ENCODE measurements around the gene JUNB.

JUNB gene

DNA sequence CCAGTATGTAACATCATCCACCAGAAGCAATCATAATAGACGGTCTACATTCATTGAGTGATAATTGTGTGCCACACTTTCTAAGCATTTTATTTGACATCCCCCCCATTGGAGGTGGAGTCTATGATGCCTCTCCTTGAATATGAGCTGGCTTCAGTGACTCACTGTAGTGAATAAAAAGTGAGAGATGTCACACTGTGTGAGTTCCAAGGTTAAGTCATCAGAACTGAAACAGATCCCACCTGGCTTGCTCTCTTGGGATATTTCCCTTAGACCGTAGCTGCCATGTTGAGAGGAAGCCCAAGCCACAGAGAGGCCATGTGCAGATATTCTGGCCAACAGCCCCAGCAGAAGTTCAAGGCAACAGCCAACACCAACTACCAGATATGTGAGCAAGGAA lies 30.5 kb downstream of the JUNB start:
- CTCF ChIA-PET: interaction anchor here (0.7 kb wide), 1 partner anchor 48 kb away, joined by 3 read pairs; no protein-coding TSS in a partner anchor
- H3K4me3 Mint-ChIP-seq: no peak overlapping the region
- DNase-seq: no peak
- no peaks in the 10 kb centered on the region for H3K9me3 Mint-ChIP-seq
- H3K4me1 Mint-ChIP-seq: peaks cover 12% of the 10 kb centered on the region
- no peak overlapping the region for H3K27ac Mint-ChIP-seq
- peaks cover 28% of the 10 kb centered on the region for H3K27me3 Mint-ChIP-seq
- no peaks in the 10 kb centered on the region for H3K36me3 Mint-ChIP-seq

DNA sequence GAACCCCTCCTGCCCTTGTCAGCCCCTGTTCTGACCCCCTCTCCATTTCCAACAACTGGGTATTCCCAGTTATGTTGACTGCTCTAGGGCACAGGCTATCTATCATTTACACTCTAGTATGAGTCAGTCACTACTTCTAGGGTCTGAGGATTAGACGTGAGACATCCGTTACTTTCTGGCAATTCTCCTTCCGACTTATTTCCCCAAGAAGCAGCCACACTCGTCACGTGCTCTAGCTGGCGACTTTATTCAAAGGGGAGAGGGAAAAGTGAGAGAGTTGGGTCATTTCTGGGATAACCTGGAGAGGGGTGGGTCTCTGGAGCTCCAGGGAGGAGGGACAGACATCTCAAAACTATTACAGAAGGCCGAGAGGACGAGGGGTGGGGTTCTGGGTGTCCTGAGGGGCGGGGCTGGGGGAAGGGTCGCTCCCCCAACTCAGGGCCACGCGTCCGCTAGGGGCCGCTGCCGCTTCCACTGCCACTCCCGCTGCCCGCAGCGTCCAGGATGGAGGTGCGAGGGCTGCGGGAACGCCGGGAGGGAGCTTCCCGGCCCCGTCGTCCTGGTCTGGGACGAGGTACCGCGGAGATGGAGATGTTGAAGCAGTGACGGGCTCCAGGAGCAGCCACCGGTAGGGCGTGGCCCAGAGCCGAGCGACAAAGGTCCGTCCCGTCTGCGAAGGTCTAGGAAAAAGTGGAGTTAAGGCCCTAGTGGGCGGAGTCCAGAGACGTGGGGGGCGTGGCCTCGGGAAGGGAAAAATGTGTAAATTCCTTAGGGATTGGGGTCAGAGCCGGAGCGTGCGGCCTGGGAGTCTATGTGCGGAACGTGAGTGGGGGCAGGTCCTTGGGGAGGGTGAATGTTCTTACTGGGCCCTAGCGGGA lies 34.2 kb downstream of the JUNB start:
- peaks cover 12% of the 10 kb centered on the region for H3K4me1 Mint-ChIP-seq
- no peak for DNase-seq
- H3K27ac Mint-ChIP-seq: no peak overlapping the region
- no peaks in the 10 kb centered on the region for H3K9me3 Mint-ChIP-seq
- H3K36me3 Mint-ChIP-seq: no peaks in the 10 kb centered on the region
- H3K4me3 Mint-ChIP-seq: no peak overlapping the region
- CTCF ChIA-PET: interaction anchor here (1.0 to 1.8 kb wide), 4 partner anchors 12 to 63 kb away, joined by 3 to 6 read pairs (median 4); no protein-coding TSS in a partner anchor
- peaks cover 65% of the 10 kb centered on the region for H3K27me3 Mint-ChIP-seq

DNA sequence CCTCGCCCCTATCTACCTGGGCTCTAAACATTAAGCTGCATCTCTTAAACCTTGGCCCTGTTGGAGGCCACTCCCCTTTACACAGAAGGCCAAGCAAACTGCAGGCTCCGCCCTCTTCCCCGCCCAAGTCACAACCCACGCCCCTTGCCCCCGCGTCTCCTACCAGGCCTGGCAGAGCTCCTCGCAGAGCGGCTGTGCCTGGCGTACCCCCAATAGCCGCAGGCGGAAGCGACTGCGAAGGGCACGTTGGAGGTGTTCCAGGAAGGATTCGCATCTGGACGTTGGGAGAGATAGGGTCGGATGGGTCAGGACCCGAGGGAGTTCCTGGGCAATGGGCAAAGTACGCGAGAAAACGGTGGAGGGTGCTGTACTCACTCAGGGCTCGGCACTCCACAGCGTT lies 37.2 kb downstream of the JUNB start:
- Mint-ChIP-seq H3K36me3 (no peaks in the 10 kb centered on the region), H3K4me3 (no peak overlapping the region), H3K4me1 (peaks cover 20% of the 10 kb centered on the region), H3K9me3 (no peaks in the 10 kb centered on the region), H3K27me3 (peaks cover 94% of the 10 kb centered on the region), H3K27ac (no peak overlapping the region)
- DNase-seq: peak; percentile 57
- CTCF ChIA-PET: interaction anchor here (1.0 to 2.0 kb wide), 4 partner anchors 19 to 68 kb away, joined by 3 to 6 read pairs (median 5); no protein-coding TSS in a partner anchor

DNA sequence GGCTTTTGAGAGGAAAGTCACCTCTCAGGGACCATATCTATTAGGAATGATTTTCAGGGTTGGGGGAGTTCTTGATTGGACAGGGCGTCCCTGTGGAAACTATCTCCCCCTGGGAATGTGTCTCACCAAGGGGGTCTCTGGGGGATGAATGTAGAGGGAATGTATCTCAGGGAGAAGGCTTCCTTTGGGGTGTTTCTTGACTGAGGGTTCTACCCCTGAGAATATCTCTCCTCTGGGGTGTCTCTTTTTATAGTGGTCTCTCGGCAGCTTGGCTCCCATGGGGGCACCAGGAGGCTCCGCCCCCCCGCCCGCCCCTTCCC lies 42.1 kb downstream of the JUNB start:
- DNase-seq: no peak
- no peaks in the 10 kb centered on the region for H3K36me3 Mint-ChIP-seq
- peaks cover 99% of the 10 kb centered on the region for H3K27me3 Mint-ChIP-seq
- no peak overlapping the region for H3K27ac Mint-ChIP-seq
- H3K4me1 Mint-ChIP-seq: peaks cover 20% of the 10 kb centered on the region
- CTCF ChIA-PET: interaction anchor here (1.3 to 2.1 kb wide), 2 partner anchors 31 to 132 kb away, joined by 3 to 5 read pairs; partner anchors contain the start of genes PRDX2 and THSD8
- no peaks in the 10 kb centered on the region for H3K9me3 Mint-ChIP-seq
- H3K4me3 Mint-ChIP-seq: peak overlapping the region; percentile 30

DNA sequence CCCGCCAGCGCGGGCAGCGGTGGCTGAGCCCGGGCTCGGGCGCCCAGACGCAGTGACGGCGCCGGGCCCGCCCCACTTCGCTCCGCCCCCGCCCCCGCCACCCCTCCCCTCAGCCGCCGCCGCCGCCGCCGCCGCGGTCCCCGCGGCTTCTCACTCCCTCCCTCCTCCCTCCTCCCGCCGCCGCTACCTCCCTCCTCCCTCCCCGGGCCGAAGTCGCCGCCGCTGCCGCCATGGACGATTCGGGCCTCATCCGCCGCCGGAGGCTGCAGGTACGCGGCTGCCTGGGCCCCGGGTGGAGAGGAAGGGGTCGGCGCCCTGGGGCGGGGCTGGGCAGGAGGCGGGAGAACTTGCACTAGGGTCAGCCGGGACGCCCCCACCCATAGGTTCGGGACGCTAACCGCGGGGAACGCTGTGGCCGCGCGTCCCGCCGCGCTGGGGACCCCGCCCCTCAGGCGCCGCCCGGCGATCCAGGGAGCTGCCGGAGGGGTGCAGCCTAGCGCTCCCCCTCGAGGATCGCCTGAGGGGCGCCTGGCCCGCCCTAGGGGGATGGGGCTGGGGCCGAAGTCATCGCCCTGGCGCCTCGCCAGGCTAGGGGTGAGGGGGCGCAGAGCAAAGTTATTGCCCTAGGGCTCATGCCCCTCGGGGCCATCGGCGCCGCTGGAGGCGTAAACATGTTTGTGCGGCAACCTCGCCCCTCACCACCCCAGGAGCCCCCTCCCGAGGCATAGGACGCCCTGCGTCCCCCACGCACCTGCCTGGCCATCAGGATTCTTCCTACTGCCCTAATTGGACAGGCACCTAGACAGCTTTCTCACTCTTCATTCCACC lies 42.7 kb downstream of the JUNB start:
- Mint-ChIP-seq H3K4me3 (peak overlapping the region; percentile 41), H3K4me1 (peaks cover 22% of the 10 kb centered on the region), H3K27me3 (peaks cover 99% of the 10 kb centered on the region), H3K36me3 (no peaks in the 10 kb centered on the region), H3K9me3 (no peaks in the 10 kb centered on the region), H3K27ac (no peak overlapping the region)
- CTCF ChIA-PET: interaction anchor here (0.9 to 2.1 kb wide), 5 partner anchors 14 to 131 kb away, joined by 3 to 6 read pairs (median 4); partner anchors contain the start of genes PRDX2 and THSD8
- DNase-seq: peak; percentile 57

DNA sequence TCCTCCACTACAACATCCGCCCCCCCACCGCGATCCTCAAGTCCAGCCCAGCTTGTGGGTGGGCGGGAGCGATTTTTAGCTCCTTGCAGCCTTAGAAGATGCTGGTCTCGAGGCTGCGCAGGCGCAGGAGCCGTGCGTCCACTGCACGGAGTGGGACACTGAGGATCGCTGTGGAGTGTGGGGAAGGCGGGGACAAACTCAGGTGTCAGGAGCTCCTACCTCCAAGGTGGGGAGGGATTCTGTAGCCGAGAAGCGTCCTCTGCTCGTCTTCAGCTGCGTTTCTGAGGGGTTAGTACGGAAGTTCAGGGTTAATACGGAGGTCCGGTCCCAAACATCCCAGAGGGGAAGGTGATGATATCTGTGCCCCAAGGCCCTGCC lies 43.3 kb downstream of the JUNB start, which contains the start of gene RTBDN:
RTBDN (minus strand) TSS at position 14 of the 378 bp plus-strand sequence. CDS start 4,600 bp downstream, outside the sequence.
- no peaks in the 10 kb centered on the region for H3K36me3 Mint-ChIP-seq
- H3K9me3 Mint-ChIP-seq: no peaks in the 10 kb centered on the region
- peaks cover 27% of the 10 kb centered on the region for H3K4me1 Mint-ChIP-seq
- CTCF ChIA-PET: interaction anchor here (0.9 to 2.1 kb wide), 5 partner anchors 13 to 131 kb away, joined by 3 to 6 read pairs (median 4); partner anchors contain the start of genes PRDX2 and THSD8
- peak within 1 kb of the TSS; percentile 41 for H3K4me3 Mint-ChIP-seq
- DNase-seq: no peak
- peaks cover 99% of the 10 kb centered on the region for H3K27me3 Mint-ChIP-seq
- no peak within 1 kb of the TSS for H3K27ac Mint-ChIP-seq

DNA sequence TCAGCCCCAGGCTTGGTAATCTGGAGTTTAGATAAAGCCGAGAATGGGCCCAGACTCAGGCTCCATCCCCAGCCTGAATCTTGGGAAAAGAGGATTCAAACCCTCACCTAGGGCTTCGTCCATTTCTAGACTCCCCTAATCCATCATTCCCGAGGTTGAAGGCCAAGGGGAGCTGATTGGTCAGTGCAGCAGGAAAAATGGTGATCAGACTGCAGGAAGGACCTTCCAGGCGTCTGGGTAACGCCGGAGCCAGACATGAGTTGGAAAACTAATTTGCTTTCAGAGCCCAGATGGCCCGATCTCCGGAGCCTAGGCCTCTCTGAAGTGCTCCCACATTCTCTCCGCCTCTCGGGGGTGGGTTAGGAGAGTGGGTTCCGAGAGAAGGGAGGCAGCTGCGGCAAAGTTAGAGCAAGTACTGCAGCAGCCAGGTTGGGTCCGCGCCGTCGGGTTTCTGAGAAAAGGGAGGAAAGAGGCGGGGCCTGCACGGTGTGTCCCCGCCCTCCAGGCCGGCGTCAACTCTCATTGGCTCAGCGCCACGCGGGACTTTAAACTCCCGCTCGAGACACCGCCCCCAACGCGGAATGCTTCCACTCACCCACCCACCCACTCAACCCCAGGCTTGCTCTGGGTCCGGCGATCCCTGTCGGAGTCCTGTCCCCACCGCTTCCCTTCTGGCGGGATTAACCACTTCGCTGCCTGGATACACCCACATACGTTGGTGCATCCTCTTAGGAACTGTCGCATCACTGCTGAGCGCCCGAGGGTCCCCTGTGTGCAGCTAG lies 43.9 kb downstream of the JUNB start:
- peaks cover 29% of the 10 kb centered on the region for H3K4me1 Mint-ChIP-seq
- H3K27ac Mint-ChIP-seq: no peak overlapping the region
- CTCF ChIA-PET: interaction anchor here (1.0 to 2.1 kb wide), 4 partner anchors 12 to 130 kb away, joined by 3 to 6 read pairs (median 4); partner anchors contain the start of genes PRDX2 and THSD8
- no peaks in the 10 kb centered on the region for H3K36me3 Mint-ChIP-seq
- no peaks in the 10 kb centered on the region for H3K9me3 Mint-ChIP-seq
- peak; percentile 46 for DNase-seq
- H3K4me3 Mint-ChIP-seq: no peak overlapping the region
- H3K27me3 Mint-ChIP-seq: peaks cover 99% of the 10 kb centered on the region

DNA sequence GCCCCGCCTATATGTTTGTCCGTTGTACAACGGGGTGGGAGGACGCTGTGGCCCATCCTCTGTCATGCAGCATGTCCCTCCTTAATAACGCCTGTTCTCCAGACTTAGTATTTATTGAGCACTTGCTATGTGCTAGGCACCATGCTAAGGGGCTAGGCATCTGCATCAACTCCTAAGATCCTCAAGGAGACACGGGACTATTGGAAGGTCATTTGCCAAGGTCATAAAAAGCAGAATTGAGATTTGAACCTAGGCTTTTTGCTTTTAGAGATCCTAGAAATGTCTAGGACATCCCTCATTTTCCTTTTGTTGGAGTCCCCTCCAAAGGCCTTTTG lies 45.2 kb downstream of the JUNB start:
- H3K36me3 Mint-ChIP-seq: no peaks in the 10 kb centered on the region
- no peak overlapping the region for H3K27ac Mint-ChIP-seq
- CTCF ChIA-PET: interaction anchor here (1.3 to 1.4 kb wide), 3 partner anchors 10 to 71 kb away, joined by 3 to 9 read pairs (median 9); partner anchors contain the start of gene RNASEH2A
- H3K4me3 Mint-ChIP-seq: no peak overlapping the region
- DNase-seq: no peak
- peaks cover 100% of the 10 kb centered on the region for H3K27me3 Mint-ChIP-seq
- H3K9me3 Mint-ChIP-seq: no peaks in the 10 kb centered on the region
- peaks cover 41% of the 10 kb centered on the region for H3K4me1 Mint-ChIP-seq

DNA sequence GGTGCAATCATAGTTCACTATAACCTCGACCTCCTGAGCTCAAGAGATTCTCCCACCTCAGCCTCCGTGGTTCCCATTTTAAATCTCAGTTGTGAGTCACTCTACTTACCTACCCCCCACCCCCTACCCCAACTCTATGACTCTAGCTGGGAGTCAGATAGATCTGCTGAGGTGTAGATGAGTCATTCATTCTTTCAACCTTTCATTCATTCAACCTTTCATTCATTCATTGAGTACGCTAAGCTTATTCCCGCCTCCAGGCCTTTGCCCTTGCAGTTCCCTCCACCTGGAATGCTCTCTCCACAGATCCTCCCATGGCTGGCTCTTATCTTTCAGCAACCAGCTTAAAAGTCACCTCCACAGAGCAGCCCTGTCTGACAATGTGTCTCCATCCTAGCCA lies 45.9 kb downstream of the JUNB start:
- no peaks in the 10 kb centered on the region for H3K9me3 Mint-ChIP-seq
- H3K4me3 Mint-ChIP-seq: no peak overlapping the region
- no peaks in the 10 kb centered on the region for H3K36me3 Mint-ChIP-seq
- H3K27me3 Mint-ChIP-seq: peaks cover 100% of the 10 kb centered on the region
- CTCF ChIA-PET: interaction anchor here (0.7 to 1.4 kb wide), 8 partner anchors 9 to 74 kb away, joined by 3 to 9 read pairs (median 3); partner anchors contain the start of genes DNASE2 and RNASEH2A
- DNase-seq: no peak
- H3K4me1 Mint-ChIP-seq: peaks cover 43% of the 10 kb centered on the region
- no peak overlapping the region for H3K27ac Mint-ChIP-seq

DNA sequence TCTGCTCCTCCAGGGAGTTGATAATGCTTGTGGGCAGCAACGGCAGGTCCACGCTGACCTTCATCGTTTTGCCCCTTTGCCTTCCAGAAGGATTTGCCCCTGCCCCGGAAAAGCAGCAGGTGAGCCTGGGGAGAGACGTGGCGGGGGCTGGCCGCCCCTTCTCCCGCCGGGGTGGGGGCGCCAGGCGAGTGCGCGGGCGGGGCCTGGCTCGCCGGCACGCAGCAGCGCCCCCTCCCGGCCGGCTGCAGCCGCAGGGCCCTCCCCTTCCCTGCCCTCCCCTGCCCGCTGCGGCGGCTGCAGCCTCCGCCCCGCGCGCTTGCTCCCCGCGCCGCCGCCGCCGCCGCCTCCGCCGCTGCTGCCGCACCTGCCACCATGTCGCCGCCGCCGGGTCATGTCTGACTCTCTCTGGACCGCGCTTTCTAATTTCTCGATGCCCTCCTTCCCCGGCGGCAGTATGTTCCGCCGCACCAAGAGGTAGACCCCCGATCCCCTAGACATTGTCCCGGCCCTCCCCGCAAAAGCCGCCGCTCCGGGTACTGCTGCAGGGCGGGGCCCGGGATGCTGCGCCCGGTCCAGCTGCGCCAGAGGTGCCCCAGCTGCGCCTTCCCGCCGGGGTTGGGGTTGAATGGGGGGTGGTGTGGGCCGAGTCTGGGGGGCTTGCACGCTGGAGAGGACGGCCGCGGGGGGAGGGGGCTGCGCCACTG lies 47.0 kb downstream of the JUNB start, which contains the start of gene MAST1:
MAST1 (plus strand) TSS at position 334 of the 704 bp plus-strand sequence; CDS start at position 392, 58 bp downstream.
- DNase-seq: peak; percentile 69
- CTCF ChIA-PET: interaction anchor here (0.6 kb wide), 1 partner anchor 70 kb away, joined by 3 read pairs; no protein-coding TSS in a partner anchor
- no peaks in the 10 kb centered on the region for H3K36me3 Mint-ChIP-seq
- peak within 1 kb of the TSS; percentile 50 for H3K4me3 Mint-ChIP-seq
- H3K4me1 Mint-ChIP-seq: peaks cover 37% of the 10 kb centered on the region
- no peak within 1 kb of the TSS for H3K27ac Mint-ChIP-seq
- no peaks in the 10 kb centered on the region for H3K9me3 Mint-ChIP-seq
- H3K27me3 Mint-ChIP-seq: peaks cover 98% of the 10 kb centered on the region

DNA sequence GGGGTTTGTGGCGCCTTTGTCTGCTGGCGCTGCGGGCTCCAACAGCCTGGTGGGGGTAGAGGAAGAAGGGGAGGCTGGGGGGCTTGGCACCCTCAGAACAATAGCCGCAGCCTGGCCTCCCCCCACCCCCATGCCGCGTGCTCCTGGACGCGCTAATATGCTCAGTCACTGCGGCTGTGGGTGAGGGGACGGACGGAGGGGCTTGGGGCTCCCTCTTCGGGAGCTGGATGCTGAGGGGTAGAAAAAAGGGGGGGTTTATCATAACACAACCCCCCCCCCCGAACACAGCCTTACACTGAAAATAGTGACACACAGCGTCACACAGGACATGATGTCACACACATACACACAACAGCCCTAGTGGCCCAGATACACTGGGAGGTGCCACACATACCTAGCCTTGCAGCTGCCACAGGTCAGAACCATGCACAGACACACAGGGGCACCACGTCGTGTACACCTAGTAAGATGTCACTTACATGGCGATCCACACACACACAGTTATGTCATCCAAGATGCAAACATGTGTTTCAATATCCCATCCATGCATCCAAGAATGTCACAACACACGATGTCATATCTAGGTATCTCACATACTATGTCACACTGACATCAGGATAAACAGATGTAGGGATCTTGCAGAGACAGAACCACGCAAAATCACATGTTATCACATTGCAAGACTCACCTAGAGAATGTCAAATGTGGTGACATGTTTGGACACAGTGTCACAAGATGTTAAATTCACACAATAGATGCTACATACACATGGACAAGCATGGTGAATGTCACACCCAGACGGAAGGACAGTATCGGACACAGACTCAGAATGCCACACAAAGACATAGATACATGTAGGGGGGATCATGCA lies 47.8 kb downstream of the JUNB start:
- Mint-ChIP-seq H3K9me3 (no peaks in the 10 kb centered on the region), H3K4me3 (peak overlapping the region; percentile 31), H3K4me1 (peaks cover 35% of the 10 kb centered on the region), H3K36me3 (no peaks in the 10 kb centered on the region), H3K27me3 (peaks cover 98% of the 10 kb centered on the region), H3K27ac (no peak overlapping the region)
- peak; percentile 44 for DNase-seq
- CTCF ChIA-PET: interaction anchor here (0.6 to 1.2 kb wide), 2 partner anchors 66 to 71 kb away, joined by 3 read pairs; no protein-coding TSS in a partner anchor

All from activated naive CD4-positive, alpha-beta T cell treated with anti-CD3 and anti-CD28 coated beads, Interleukin-2, amount 10 ng/mL, durations not matched to agents 7 days and 5 days (primary cell).